C1 segment of cervical spinal cord (tissue), 14 donors: Measurements from ENCODE around the gene LYPD5.
"Not testable (repeated sequence)": the region's sequence is repeated elsewhere in the genome, so short reads cannot be mapped to it uniquely, and the experiment has no call there.

Source experiments
- DNase-seq, 14 donors: peaks; one replicate each; lab custom pipeline; 2025; lab: John Stamatoyannopoulos, UW

Gene LYPD5

DNA sequence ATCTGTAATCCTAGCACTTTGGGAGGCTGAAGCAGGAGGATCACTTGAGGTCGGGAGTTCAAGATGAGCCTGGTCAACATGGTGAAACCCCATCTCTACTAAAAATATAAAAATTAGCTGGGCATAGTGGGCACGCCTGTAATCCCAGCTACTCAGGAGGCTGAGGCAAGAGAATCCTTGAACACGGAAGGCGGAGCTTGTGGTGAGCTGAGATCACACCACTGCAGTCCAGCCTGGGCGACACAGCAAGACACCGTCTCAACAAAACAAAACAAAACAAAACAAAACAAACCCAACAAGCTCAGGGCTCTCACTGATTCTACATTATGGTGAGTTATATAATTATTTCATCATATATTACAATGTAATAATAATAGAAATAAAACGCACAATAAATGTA lies 4.2 kb upstream of the LYPD5 start:
- DNase-seq: not testable (repeated sequence)

DNA sequence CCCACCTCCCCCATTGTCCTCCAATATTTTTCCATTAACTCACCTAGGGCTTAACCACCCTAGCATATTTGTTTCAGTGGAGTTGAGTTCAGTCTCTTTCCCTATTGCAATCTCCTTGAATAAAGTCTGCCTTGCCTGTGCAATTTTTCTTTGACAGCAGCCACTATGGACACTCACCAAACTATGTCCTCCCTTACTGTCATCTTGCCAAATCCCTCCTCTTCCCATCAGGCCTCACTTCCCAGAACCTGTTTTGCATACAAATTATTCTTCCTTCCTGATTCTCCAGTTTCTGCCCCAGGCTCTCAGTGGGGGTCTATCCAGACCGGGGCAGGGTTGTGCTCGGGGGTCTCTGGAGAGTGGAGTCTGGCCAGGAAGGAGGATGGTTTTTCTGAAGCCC lies 2.2 kb upstream of the LYPD5 start:
- DNase-seq: peak in 3 of 14 donors; percentile 10 to 32 (median 29)

DNA sequence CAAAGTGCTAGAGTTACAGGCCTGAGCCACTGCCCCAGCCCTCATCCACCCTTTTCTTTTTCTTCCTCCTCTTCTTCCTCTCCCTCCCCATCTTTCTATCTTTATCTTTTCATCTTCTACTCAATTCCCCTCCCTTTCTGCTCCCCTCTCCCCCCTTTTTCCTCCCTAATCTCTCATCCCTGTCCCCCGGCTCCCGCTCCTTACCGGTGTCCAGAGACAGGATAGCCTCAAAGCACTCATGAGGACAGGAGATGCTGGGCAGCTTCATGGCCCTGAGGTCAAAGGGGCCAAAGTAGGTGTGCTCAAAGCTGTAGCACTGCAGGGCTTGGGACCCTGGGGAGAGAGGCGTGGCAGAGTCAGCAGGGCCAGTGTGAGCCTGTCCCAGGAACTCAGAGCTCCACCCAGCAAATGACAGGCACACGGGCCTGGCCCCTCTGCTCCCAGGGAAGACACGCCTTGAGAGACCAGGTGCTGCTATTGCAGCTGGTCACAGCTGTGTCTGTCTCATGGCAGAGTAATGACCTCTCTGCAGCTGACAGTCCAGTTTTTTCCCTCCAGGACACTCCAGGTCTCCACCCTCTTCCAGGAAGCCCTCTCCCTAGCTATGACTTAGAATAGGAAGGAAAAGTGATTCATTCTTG lies 2.6 kb downstream of the LYPD5 start:
- DNase-seq: no peak

DNA sequence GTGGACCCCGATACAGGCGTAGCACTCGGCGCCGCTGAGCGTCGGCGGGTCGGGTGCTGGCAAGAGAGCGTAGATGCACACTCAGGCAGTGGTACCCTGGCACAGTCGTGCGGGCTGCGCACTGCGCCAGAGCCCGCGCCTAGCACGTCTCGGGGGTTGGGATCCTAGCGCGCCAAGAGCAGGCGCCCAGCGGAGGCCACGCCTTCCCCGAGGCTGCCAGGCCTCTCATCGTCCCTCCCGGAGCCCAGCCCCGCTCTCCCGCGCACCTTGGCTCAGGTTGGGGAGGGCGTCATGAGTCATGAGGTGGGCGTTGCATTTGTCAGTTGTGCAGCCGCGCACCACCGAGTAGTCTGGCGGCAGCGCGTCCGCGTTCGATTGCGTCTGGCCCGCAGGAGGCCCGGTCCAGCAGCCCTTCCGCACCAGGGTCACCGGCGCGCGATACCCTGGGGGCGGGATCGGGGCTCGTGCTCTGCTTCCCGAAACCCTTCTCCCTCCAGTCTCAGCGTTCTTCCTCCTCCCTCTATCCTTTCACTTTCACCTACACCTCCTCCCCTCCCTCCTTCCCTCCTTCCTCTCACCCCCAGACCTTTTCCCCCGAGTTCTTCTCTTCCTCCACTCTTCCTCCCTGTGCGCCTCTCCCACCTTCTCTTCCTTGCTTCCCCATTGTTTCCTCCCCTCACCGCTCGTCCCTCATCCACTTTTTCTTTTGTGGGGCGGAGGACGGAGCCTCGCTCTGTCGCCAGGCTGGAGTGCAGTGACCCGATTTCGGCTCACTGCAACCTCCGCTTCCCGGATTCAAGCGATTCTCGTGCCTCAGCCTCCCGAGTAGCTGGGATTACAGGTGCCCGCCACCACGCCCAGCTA lies 3.5 kb downstream of the LYPD5 start:
- DNase-seq: peak in 1 of 14 donors; percentile 48

- no peak for DNase-seq
These were observed 4.2 kb downstream of the LYPD5 start for GRCh38 chr19:43798026-43798545.

DNA sequence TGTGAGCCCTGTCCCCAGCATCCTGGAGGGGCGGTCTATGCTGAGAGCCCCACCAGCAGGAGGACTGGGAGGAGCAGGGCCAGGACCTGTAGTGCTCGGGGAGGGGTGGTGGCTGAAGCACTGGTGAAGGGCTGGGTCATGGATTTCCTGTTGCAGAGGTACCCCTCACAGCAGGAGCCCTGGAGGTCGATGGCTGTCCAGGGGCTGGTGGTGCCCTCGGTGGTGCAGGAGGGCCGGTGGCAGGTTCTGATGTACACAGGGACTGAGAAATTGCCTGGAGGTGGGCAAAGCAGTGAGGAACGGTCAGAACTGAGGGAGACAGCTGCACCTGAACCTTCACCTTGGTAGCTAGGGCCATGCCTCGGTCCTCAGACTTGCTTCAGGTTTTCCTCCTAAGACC lies 4.7 kb downstream of the LYPD5 start:
- no peak for DNase-seq

DNA sequence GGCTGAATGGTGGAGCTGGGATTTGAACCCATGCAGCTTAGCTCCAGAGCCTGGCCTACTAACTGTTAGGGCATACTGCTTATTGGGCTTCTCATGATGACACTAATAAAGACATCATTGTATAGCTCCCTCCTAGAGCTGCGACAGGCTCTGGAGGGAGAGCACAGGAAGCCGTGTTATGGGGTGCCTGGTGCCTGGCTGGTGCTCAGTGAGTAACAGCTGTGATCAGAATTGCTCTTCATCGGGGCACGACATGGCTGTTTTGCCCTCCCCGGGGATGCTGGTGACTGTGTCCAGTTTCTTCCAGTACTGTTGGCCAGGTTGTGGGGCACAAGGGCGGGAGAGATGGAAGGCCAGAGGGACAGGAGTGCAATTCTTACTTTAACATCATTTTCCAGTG lies 5.1 kb downstream of the LYPD5 start:
- peak in 2 of 14 donors; percentile 32 to 52 for DNase-seq

GRCh38 chr19:43790587-43790986 lies 11.7 kb downstream of the LYPD5 start:
- no peak for DNase-seq

- no peak for DNase-seq
These were observed 13.2 kb downstream of the LYPD5 start for GRCh38 chr19:43789029-43789428.

- no peak for DNase-seq
These were observed 15.6 kb downstream of the LYPD5 start for GRCh38 chr19:43786665-43787064.

GRCh38 chr19:43784981-43785808 lies 17.1 kb downstream of the LYPD5 start:
- DNase-seq: peak in 6 of 14 donors; percentile 4 to 31 (median 20)

DNA sequence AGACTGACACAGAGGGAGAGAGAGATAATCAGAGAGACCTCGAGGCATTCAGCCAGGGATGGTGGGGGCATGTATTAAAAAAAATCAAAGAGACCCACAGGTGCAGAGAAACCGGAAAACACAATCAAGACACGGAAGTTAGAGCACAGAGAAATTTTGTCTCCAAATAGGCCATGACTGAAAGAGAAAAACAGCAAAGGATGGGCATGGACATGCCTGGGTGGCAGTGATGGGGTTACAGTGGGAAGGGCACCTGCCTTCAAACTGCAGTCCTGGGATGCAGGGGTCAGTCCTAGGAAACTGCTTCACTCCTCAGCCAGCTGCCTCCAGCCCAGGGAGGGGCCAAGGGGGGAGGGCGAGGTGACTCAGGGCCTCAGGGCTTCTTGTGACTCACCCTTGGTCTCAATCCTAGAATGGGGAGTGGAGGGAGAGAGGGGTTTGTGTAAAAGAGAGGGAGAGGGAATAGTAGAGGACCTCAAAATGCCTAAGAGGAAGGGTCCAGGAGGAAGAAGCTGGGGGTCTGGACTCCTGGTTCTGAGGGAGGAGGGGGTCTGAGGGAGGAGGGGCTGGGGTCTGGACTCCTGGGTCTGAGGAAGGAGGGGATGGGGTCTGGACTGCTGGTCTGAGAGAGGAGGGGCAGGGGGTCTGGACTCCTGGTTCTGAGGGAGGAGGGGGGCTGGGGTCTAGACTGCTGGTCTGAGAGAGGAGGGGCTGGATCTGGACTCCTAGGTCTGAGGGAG lies 17.8 kb downstream of the LYPD5 start:
- no peak for DNase-seq

DNA sequence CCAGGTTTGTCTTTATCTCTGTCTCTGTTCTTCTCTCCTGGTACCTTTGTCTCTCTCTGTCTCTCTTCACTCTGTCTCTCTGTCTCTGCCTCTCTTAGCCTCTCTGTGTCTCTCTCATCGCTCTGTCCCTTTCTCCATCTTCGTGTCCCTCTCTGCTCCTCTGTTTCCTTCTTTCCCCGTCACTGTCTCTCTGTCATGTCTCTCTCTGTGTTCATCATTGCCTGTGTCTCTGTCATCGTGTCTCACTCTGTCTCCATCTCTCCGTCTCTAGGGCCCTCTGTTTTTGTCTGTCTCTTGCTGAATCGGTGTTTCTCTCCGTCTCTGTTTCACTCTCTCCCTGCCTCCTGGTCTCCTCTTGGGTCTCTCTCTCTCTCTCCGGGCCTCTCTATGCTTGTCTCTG lies 18.6 kb downstream of the LYPD5 start:
- DNase-seq: no peak

GRCh38 chr19:43782689-43783231 lies 19.5 kb downstream of the LYPD5 start:
- DNase-seq: no peak

- no peak for DNase-seq
These were observed 20.0 kb downstream of the LYPD5 start for GRCh38 chr19:43782311-43782660.

DNA sequence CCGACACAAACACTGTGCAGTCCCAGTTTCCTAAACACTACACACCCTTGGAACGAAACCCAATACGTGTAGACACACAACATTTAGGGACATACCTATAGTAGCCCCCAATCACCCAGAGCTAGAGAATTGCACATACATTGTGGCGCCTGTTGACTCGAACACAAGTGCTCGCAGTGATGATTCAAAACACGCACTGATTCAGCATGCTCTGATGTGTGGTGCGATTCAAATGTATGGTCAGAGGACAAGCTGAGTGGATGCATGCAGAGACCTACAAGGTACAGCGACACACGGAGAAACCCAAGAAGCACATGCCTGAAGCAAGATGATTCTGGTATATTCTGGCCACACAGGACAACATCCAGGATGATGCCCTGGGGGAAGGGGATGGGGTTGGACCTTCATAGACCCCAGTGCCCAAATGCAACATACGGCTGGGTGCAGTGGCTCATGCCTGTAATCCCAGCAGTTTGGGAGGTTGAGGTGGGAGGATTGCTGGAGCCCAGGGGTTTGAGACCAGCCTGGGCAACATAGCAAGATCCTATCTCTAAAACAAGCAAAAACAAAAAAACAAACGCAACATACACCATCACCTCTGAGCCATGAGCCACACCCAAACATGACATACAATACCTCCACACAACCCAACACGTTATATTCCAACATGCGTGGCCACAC lies 20.5 kb downstream of the LYPD5 start:
- DNase-seq: no peak

DNA sequence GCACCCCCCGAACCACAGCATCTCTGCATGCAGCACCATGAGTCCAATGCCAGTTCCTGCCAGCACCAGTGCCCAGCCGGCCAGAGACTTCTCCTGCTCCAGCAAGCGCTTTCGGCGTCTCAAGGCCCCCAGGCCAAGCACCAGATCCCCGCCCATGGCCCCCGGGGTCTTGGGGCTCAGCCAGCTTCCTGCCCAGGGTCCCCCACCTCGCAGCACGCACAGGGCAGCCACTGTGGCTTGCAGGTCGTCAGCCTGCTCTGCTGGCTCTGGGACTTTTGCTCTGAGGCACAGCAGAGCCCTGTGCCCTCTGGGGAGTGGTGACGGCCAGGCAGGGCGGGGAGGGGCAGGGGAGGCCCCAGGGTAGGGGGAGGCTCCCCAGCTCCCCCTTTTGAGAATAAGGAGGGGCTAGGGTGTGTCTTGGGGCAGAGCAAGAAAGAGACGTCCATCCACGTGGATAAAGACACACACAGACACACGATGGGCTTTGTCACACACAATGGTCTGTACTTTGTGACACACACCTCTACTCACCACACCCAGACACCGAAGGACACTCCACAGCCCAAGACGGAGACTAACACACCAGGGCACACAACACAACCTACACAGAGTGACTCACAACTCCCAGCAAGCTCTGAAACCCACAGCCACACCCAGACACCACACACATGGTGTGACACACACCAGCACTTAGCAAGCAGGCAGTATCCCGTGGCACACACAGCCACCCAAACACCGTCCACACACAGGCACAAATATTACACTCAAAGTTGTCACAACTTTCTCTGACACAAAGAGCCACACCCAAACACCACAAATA lies 21.3 kb downstream of the LYPD5 start, which contains the start of gene KCNN4:
KCNN4 (minus strand) TSS at position 268 of the 820 bp plus-strand sequence; CDS start at position 156, 112 bp downstream.
- DNase-seq: peak in 1 of 14 donors; percentile 30

- DNase-seq: no peak
These were observed 22.4 kb downstream of the LYPD5 start for GRCh38 chr19:43779820-43780219.

DNA sequence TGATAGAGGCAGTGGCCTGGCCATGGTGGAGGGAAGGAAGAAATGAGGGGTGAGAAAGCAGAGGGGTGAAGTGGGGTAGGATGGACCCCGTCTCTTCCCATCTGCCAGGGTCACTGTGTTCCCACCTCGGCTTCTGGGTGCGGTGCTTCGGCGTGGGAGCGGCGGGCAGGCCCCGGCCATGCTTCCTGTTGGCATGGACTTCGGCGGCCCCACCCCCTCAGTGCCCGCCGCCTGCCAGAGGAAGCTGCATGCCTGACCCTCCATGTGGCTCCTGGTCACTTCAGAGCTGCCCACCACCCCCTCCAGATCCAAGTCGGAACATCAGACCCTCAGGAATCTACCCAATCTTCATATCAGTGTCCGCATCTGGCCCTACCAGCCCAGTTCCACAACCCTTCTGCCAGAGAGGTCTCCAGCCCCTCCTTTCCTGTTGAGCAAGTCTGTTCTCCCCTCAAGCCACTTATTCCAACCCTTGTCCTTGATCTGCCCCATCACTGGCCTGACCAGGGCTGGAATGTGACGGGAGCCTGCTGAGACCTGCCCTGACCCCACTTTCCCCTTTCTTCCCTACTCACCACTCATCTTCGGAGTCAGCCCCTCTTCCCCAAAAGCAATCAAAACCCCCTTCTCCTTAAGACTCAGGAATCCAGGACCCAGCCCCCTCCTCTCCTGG lies 23.0 kb downstream of the LYPD5 start:
- DNase-seq: peak in 2 of 14 donors; percentile 9 to 39
